ENCODE data around the gene PHLDA2. TPM values are rescaled to one million over a fixed set of nuclear protein-coding genes. Genes with fewer than 3 reads are reported as not detected.

Gene PHLDA2
- total RNA-seq, 2 donors from 2014 or later: 3.4 to 12.3 TPM

GRCh38 chr11:2931420-2931746, 2.2 kb upstream of the PHLDA2 start:
- peaks cover 17% of the 10 kb centered on the region for H3K27me3 Mint-ChIP-seq (ENCODE audit: low read depth)
- ATAC-seq (replicated peaks in 1 of 2) (no peak), DNase-seq (no peak)
- no peak overlapping the region for H3K27ac Mint-ChIP-seq
- H3K4me1 Mint-ChIP-seq (ENCODE audit: low read depth): peaks cover 48% of the 10 kb centered on the region
- H3K36me3 Mint-ChIP-seq (ENCODE audit: insufficient read depth in 2 of 2): no peaks in the 10 kb centered on the region
- no peaks in the 10 kb centered on the region for H3K9me3 Mint-ChIP-seq
- no peak overlapping the region for H3K4me3 Mint-ChIP-seq

- no peaks in the 10 kb centered on the region for H3K36me3 Mint-ChIP-seq (ENCODE audit: insufficient read depth in 2 of 2)
- H3K27me3 Mint-ChIP-seq (ENCODE audit: low read depth): peaks cover 17% of the 10 kb centered on the region
- H3K4me3 Mint-ChIP-seq: peak overlapping the region; percentile 90 to 94
- peaks cover 48% of the 10 kb centered on the region for H3K4me1 Mint-ChIP-seq (ENCODE audit: low read depth)
- H3K9me3 Mint-ChIP-seq: no peaks in the 10 kb centered on the region
- ATAC-seq (replicated peaks in 1 of 2): peak; percentile 16 to 21
- H3K27ac Mint-ChIP-seq: peak overlapping the region; percentile 87
- peak; percentile 68 to 74 for DNase-seq
These were observed 1.6 kb upstream of the PHLDA2 start for GRCh38 chr11:2930704-2931419.

- H3K27ac Mint-ChIP-seq: peak overlapping the region; percentile 87
- ATAC-seq (replicated peaks in 1 of 2) (peak; percentile 21 to 28), DNase-seq (peak; percentile 71 to 74)
- peaks cover 48% of the 10 kb centered on the region for H3K4me1 Mint-ChIP-seq (ENCODE audit: low read depth)
- H3K36me3 Mint-ChIP-seq (ENCODE audit: insufficient read depth in 2 of 2): no peaks in the 10 kb centered on the region
- peak overlapping the region; percentile 90 to 94 for H3K4me3 Mint-ChIP-seq
- H3K27me3 Mint-ChIP-seq (ENCODE audit: low read depth): peaks cover 17% of the 10 kb centered on the region
- no peaks in the 10 kb centered on the region for H3K9me3 Mint-ChIP-seq
These were observed 907 bp upstream of the PHLDA2 start for GRCh38 chr11:2929950-2930703.

GRCh38 chr11:2929531-2929949, 320 bp upstream of the PHLDA2 start:
- Mint-ChIP-seq H3K9me3 (no peaks in the 10 kb centered on the region), H3K27me3 (ENCODE audit: low read depth) (peaks cover 17% of the 10 kb centered on the region), H3K4me3 (peak overlapping the region; percentile 90 to 94), H3K4me1 (ENCODE audit: low read depth) (peaks cover 48% of the 10 kb centered on the region), H3K27ac (peak overlapping the region; percentile 56), H3K36me3 (ENCODE audit: insufficient read depth in 2 of 2) (no peaks in the 10 kb centered on the region)
- DNase-seq (peak; percentile 78 to 83), ATAC-seq (replicated peaks in 1 of 2) (peak; percentile 45 to 55)

- ATAC-seq (replicated peaks in 1 of 2): no peak
- Mint-ChIP-seq H3K36me3 (ENCODE audit: insufficient read depth in 2 of 2) (no peaks in the 10 kb centered on the region), H3K4me3 (peak overlapping the region; percentile 84 to 91), H3K27me3 (ENCODE audit: low read depth) (peaks cover 17% of the 10 kb centered on the region), H3K4me1 (ENCODE audit: low read depth) (peaks cover 36% of the 10 kb centered on the region), H3K27ac (peak overlapping the region; percentile 94), H3K9me3 (no peaks in the 10 kb centered on the region)
- peak; percentile 45 to 52 for DNase-seq
These were observed 1.2 kb downstream of the PHLDA2 start for GRCh38 chr11:2927851-2928604.

- Mint-ChIP-seq H3K27ac (peak overlapping the region; percentile 94), H3K36me3 (ENCODE audit: insufficient read depth in 2 of 2) (no peaks in the 10 kb centered on the region), H3K4me3 (peak overlapping the region; percentile 84 to 91), H3K9me3 (no peaks in the 10 kb centered on the region), H3K27me3 (ENCODE audit: low read depth) (peaks cover 17% of the 10 kb centered on the region), H3K4me1 (ENCODE audit: low read depth) (peaks cover 36% of the 10 kb centered on the region)
- no peak for DNase-seq
- ATAC-seq (replicated peaks in 1 of 2): no peak
These were observed 2.0 kb downstream of the PHLDA2 start for GRCh38 chr11:2927121-2927800.

GRCh38 chr11:2926611-2927051, 2.6 kb downstream of the PHLDA2 start:
- Mint-ChIP-seq H3K9me3 (no peaks in the 10 kb centered on the region), H3K4me3 (no peak overlapping the region), H3K27me3 (ENCODE audit: low read depth) (peaks cover 17% of the 10 kb centered on the region), H3K36me3 (ENCODE audit: insufficient read depth in 2 of 2) (no peaks in the 10 kb centered on the region), H3K27ac (no peak overlapping the region), H3K4me1 (ENCODE audit: low read depth) (peaks cover 35% of the 10 kb centered on the region)
- no peak for DNase-seq
- no peak for ATAC-seq (replicated peaks in 1 of 2)

- H3K36me3 Mint-ChIP-seq (ENCODE audit: insufficient read depth in 2 of 2): no peaks in the 10 kb centered on the region
- H3K27ac Mint-ChIP-seq: no peak overlapping the region
- DNase-seq: no peak
- ATAC-seq (replicated peaks in 1 of 2): no peak
- no peak overlapping the region for H3K4me3 Mint-ChIP-seq
- H3K9me3 Mint-ChIP-seq: no peaks in the 10 kb centered on the region
- H3K4me1 Mint-ChIP-seq (ENCODE audit: low read depth): peaks cover 19% of the 10 kb centered on the region
- H3K27me3 Mint-ChIP-seq (ENCODE audit: low read depth): peaks cover 17% of the 10 kb centered on the region
These were observed 4.2 kb downstream of the PHLDA2 start for GRCh38 chr11:2924821-2925675.

GRCh38 chr11:2924381-2924780, 4.8 kb downstream of the PHLDA2 start:
- peaks cover 17% of the 10 kb centered on the region for H3K27me3 Mint-ChIP-seq (ENCODE audit: low read depth)
- no peak overlapping the region for H3K27ac Mint-ChIP-seq
- H3K36me3 Mint-ChIP-seq (ENCODE audit: insufficient read depth in 2 of 2): no peaks in the 10 kb centered on the region
- H3K9me3 Mint-ChIP-seq: no peaks in the 10 kb centered on the region
- H3K4me1 Mint-ChIP-seq (ENCODE audit: low read depth): peaks cover 15% of the 10 kb centered on the region
- ATAC-seq (replicated peaks in 1 of 2) (no peak), DNase-seq (no peak)
- H3K4me3 Mint-ChIP-seq: no peak overlapping the region

- no peaks in the 10 kb centered on the region for H3K9me3 Mint-ChIP-seq
- peaks cover 15% of the 10 kb centered on the region for H3K4me1 Mint-ChIP-seq (ENCODE audit: low read depth)
- no peak overlapping the region for H3K27ac Mint-ChIP-seq
- no peak overlapping the region for H3K4me3 Mint-ChIP-seq
- H3K36me3 Mint-ChIP-seq (ENCODE audit: insufficient read depth in 2 of 2): no peaks in the 10 kb centered on the region
- DNase-seq (no peak), ATAC-seq (replicated peaks in 1 of 2) (no peak)
- H3K27me3 Mint-ChIP-seq (ENCODE audit: low read depth): peaks cover 17% of the 10 kb centered on the region
These were observed 5.5 kb downstream of the PHLDA2 start for GRCh38 chr11:2923446-2924375.

- no peaks in the 10 kb centered on the region for H3K36me3 Mint-ChIP-seq (ENCODE audit: insufficient read depth in 2 of 2)
- H3K9me3 Mint-ChIP-seq: no peaks in the 10 kb centered on the region
- no peak for DNase-seq
- no peak overlapping the region for H3K27ac Mint-ChIP-seq
- no peak overlapping the region for H3K4me3 Mint-ChIP-seq
- ATAC-seq (replicated peaks in 1 of 2): no peak
- H3K27me3 Mint-ChIP-seq (ENCODE audit: low read depth): peaks cover 9% of the 10 kb centered on the region
- peaks cover 7% of the 10 kb centered on the region for H3K4me1 Mint-ChIP-seq (ENCODE audit: low read depth)
These were observed 6.6 kb downstream of the PHLDA2 start for GRCh38 chr11:2922655-2923054.

All from activated T-cell treated with anti-CD3 and anti-CD28 coated beads, Interleukin-2, amount 50 U/mL, for 72 hours (primary cell).